Vagina (tissue), 2 donors: Measurements from ENCODE around the gene BBOX1.
A peak's percentile ranks its signal among the peaks of the same experiment; 100 is the strongest.

Experiments used
- POLR2A ChIP-seq, 2 donors: fragments of 450-650 bp; IDR thresholded peaks; one replicate each; pipeline ENCODE4 v1.6.1; 2017; ENCODE audit warnings: antibody characterized with exemption in 2 of 2, mild to moderate bottlenecking in 2 of 2, moderate library complexity in 2 of 2
- POLR2AphosphoS5 ChIP-seq, 2 donors: sonication (generic); formaldehyde crosslinking; IDR thresholded peaks; one replicate each; pipeline ENCODE4 v1.9.0; 2017; ENCODE audit warnings: antibody characterized with exemption in 2 of 2, mild to moderate bottlenecking in 2 of 2, low read depth in 1 of 2; ENCODE audit not compliant: insufficient read depth in 1 of 2
- TF ChIP-seq, protein P1 (sequence below), 3 experiments: fragments of 450-650 bp in 2 of 3; fragments of 200-600 bp in 1 of 3; sonication (generic) in 1 of 3; IDR thresholded peaks; one replicate each; pipeline ENCODE4 v1.5.1; 2017 to 2019; ENCODE audit warnings: antibody characterized with exemption in 3 of 3, mild to moderate bottlenecking in 2 of 3, moderate library complexity in 2 of 3

GRCh38 chr11:27088353-27088752 lies 47.7 kb downstream of the BBOX1 start:
- TF ChIP-seq, protein P1, sequence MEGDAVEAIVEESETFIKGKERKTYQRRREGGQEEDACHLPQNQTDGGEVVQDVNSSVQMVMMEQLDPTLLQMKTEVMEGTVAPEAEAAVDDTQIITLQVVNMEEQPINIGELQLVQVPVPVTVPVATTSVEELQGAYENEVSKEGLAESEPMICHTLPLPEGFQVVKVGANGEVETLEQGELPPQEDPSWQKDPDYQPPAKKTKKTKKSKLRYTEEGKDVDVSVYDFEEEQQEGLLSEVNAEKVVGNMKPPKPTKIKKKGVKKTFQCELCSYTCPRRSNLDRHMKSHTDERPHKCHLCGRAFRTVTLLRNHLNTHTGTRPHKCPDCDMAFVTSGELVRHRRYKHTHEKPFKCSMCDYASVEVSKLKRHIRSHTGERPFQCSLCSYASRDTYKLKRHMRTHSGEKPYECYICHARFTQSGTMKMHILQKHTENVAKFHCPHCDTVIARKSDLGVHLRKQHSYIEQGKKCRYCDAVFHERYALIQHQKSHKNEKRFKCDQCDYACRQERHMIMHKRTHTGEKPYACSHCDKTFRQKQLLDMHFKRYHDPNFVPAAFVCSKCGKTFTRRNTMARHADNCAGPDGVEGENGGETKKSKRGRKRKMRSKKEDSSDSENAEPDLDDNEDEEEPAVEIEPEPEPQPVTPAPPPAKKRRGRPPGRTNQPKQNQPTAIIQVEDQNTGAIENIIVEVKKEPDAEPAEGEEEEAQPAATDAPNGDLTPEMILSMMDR (IDR thresholded peaks at IDR 0.05): no peak
- TF ChIP-seq POLR2A (IDR thresholded peaks at IDR 0.05) (no peak), POLR2AphosphoS5 (IDR thresholded peaks at IDR 0.05; ENCODE audit: insufficient read depth in 1 of 2, low read depth in 1 of 2) (peak in 1 of 2 donors; percentile 80)
